SK-N-SH (cell line): Measurements from ENCODE around the gene RASSF4. TPM values are rescaled to one million over a fixed set of nuclear protein-coding genes. Genes with fewer than 3 reads are reported as not detected.

ENCODE experiments used
- CTCF ChIA-PET: fragments of 300-600, 350-600 bp; formaldehyde crosslinking; extraction: SDS; loops from one replicate; lab custom pipeline; 2021; lab: Yijun Ruan, JAX
- POLR2A ChIA-PET: fragments of 350-600 bp; sonication (Branson Sonifier 250); formaldehyde crosslinking; extraction: SDS; loops from one replicate; lab custom pipeline; 2020; ENCODE audit warnings: antibody characterized with exemption, inconsistent platforms; lab: Yijun Ruan, JAX
- DNase-seq: peaks from one replicate; pipeline ENCODE4 v3.0.0; 2012
- H2AFZ ChIP-seq: fragments of 200-600 bp; sonication (generic); 2 replicates; pipeline ENCODE4 v1.8.1; 2016; ENCODE audit warnings: antibody characterized with exemption, mild to moderate bottlenecking, low read depth
- H3F3A ChIP-seq: fragments of 200-600 bp; sonication (generic); replicated peaks from 2 replicates; pipeline ENCODE3; 2016; ENCODE audit warnings: antibody characterized with exemption, mild to moderate bottlenecking; ENCODE audit not compliant: insufficient read depth
- H3K27ac ChIP-seq, 2 experiments: fragments of 200-500 bp in 1 of 2; fragments of 200-600 bp in 1 of 2; sonication (Bioruptor generic) in 1 of 2; sonication (generic), shearing (Covaris generic) in 1 of 2; 2 replicates each; pipeline versions ENCODE4 v1.5.1 to v1.6.1; 2014 to 2016; ENCODE audit warnings: low read depth in 2 of 2, inconsistent platforms in 1 of 2, low read length in 1 of 2, mild to moderate bottlenecking in 1 of 2, mixed read lengths in 1 of 2
- H3K27me3 ChIP-seq: fragments of 200-600 bp; sonication (generic), shearing (Covaris generic); 2 replicates; pipeline ENCODE4 v1.6.1; 2016; ENCODE audit warnings: mixed run types; ENCODE audit not compliant: insufficient read depth
- H3K36me3 ChIP-seq, 2 experiments: fragments of 200-500 bp in 1 of 2; fragments of 200-600 bp in 1 of 2; sonication (Bioruptor generic) in 1 of 2; sonication (generic) in 1 of 2; replicated peaks in 1 of 2; 2 replicates each; pipeline versions ENCODE3 to v1.5.1; 2014 to 2016; ENCODE audit warnings: low read length in 1 of 2, mild to moderate bottlenecking in 1 of 2; ENCODE audit not compliant: insufficient read depth in 2 of 2, control insufficient read depth in 1 of 2
- H3K4me1 ChIP-seq, 2 experiments: fragments of 200-500 bp in 1 of 2; fragments of 200-600 bp in 1 of 2; sonication (Bioruptor generic) in 1 of 2; sonication (generic), shearing (Covaris generic) in 1 of 2; 2 replicates each; pipeline versions ENCODE4 v1.5.1 to v1.6.1; 2014 to 2016; ENCODE audit warnings: low read depth in 1 of 2, low read length in 1 of 2, mixed run types in 1 of 2; ENCODE audit not compliant: insufficient read depth in 2 of 2, control insufficient read depth in 1 of 2
- H3K4me2 ChIP-seq: fragments of 200-600 bp; sonication (generic), shearing (Covaris generic); 2 replicates; pipeline ENCODE4 v1.6.1; 2017; ENCODE audit warnings: mixed run types
- H3K4me3 ChIP-seq, 2 experiments: fragments of 200-500 bp in 1 of 2; fragments of 200-600 bp in 1 of 2; sonication (Bioruptor generic) in 1 of 2; sonication (generic), shearing (Covaris generic) in 1 of 2; 2 replicates each; pipeline versions ENCODE4 v1.5.1 to v1.8.1; 2014 to 2016; ENCODE audit warnings: low read depth in 2 of 2, inconsistent platforms in 1 of 2, low read length in 1 of 2, mild to moderate bottlenecking in 1 of 2, mixed read lengths in 1 of 2, moderate library complexity in 1 of 2
- H3K79me2 ChIP-seq: fragments of 200-600 bp; sonication (generic); 2 replicates; pipeline ENCODE4 v1.8.1; 2017; ENCODE audit warnings: mild to moderate bottlenecking; ENCODE audit not compliant: insufficient read depth
- H3K9ac ChIP-seq: fragments of 200-600 bp; sonication (generic); 2 replicates; pipeline ENCODE4 v1.6.1; 2017; ENCODE audit warnings: mixed run types
- H3K9me2 ChIP-seq: fragments of 200-600 bp; sonication (generic); 2 replicates; pipeline ENCODE4 v1.6.1; 2017; ENCODE audit warnings: mixed run types
- H3K9me3 ChIP-seq: fragments of 200-600 bp; sonication (generic); 2 replicates; pipeline ENCODE4 v1.6.1; 2017; ENCODE audit warnings: mixed run types, mild to moderate bottlenecking, moderate library complexity
- H4K20me1 ChIP-seq: fragments of 200-600 bp; sonication (generic); 2 replicates; pipeline ENCODE4 v1.6.1; 2017; ENCODE audit warnings: mild to moderate bottlenecking, mixed run types; ENCODE audit not compliant: insufficient read depth
- FOSL2 ChIP-seq: IDR thresholded peaks from 2 replicates; pipeline ENCODE4 v1.4.0; 2012; ENCODE audit warnings: low read depth, mild to moderate bottlenecking, moderate library complexity, borderline replicate concordance
- GATA2 ChIP-seq: sonication (generic); formaldehyde crosslinking; IDR thresholded peaks from 2 replicates; pipeline ENCODE4 v1.5.0; 2020; ENCODE audit warnings: mild to moderate bottlenecking, missing genetic modification reagents
- IRF3 ChIP-seq: fragments of 150-350 bp; IDR thresholded peaks from 2 replicates; pipeline ENCODE4 v1.6.1; 2016; ENCODE audit warnings: mild to moderate bottlenecking, low read depth, low read length
- MEF2A ChIP-seq: IDR thresholded peaks from 2 replicates; pipeline ENCODE4 v1.4.0; 2012; ENCODE audit warnings: low read depth, borderline replicate concordance
- RAD21 ChIP-seq: IDR thresholded peaks from 2 replicates; pipeline ENCODE4 v1.6.1; 2012; ENCODE audit warnings: mild to moderate bottlenecking, low read length
- RXRA ChIP-seq: IDR thresholded peaks from 2 replicates; pipeline ENCODE4 v1.4.0; 2012; ENCODE audit warnings: low read depth, mild to moderate bottlenecking, borderline replicate concordance
- SIN3A ChIP-seq: IDR thresholded peaks from 2 replicates; pipeline ENCODE4 v1.6.1; 2012; ENCODE audit warnings: low read depth, mild to moderate bottlenecking, low read length, moderate library complexity, borderline replicate concordance
- TEAD4 ChIP-seq: IDR thresholded peaks from 2 replicates; pipeline ENCODE4 v1.4.0; 2012; ENCODE audit warnings: mild to moderate bottlenecking, borderline replicate concordance; ENCODE audit not compliant: insufficient read depth
- ZBTB33 ChIP-seq: IDR thresholded peaks from 2 replicates; pipeline ENCODE4 v1.4.0; 2012; ENCODE audit warnings: low read depth, borderline replicate concordance
- WGBS: methylation state at CpG from one replicate; pipeline ENCODE4 v1.1.6; 2017; ENCODE audit warnings: low lambda C conversion rate; 5-methylcytosine and 5-hydroxymethylcytosine counted together
- polyA plus RNA-seq, 3 experiments: library from polyadenylated mRNA; depleted of rRNA; stranded (reverse); fragments of >200 nt; gene quantifications; 2 replicates each; pipeline ENCODE4 v1.2.3, GENCODE V29; 2012
- TF ChIP-seq, protein P1 (sequence below): fragments of 150-350 bp; IDR thresholded peaks from 2 replicates; pipeline ENCODE4 v1.6.1; 2017; ENCODE audit warnings: antibody characterized with exemption, low read length, low read depth, borderline replicate concordance

RASSF4 gene
- polyA plus RNA-seq, 1 of the 3 experiments (the other 2 are of a cell fraction), result 11.0 TPM

- Histone ChIP-seq H3K4me1 (peaks cover 12 to 20% of the 10 kb centered on the region in 2 experiments; a peak in 1 of 4 replicates), H3K9me3 (no peaks in the 10 kb centered on the region), H3K9ac (no peak overlapping the region), H3K79me2 (no peaks in the 10 kb centered on the region), H2AFZ (no peak overlapping the region), H3K36me3 (no peaks in the 10 kb centered on the region), H3K4me3 (no peak overlapping the region), H3K27me3 (no peaks in the 10 kb centered on the region), H3K4me2 (no peak overlapping the region), H4K20me1 (no peaks in the 10 kb centered on the region), H3K9me2 (no peaks in the 10 kb centered on the region), H3K27ac (no peak overlapping the region), H3F3A (no peaks in the 10 kb centered on the region)
- CTCF ChIA-PET, result interaction anchor here (0.8 to 9.6 kb wide), 4 partner anchors 10 to 40 kb away, joined by 3 to 81 read pairs (median 3); no protein-coding TSS in a partner anchor
- TF ChIP-seq SIN3A (no peak), MEF2A (no peak), RAD21 (no peak)
- DNase-seq, result no peak
- POLR2A ChIA-PET, result interaction anchor here (1.1 kb wide), 1 partner anchor 35 kb away, joined by 4 read pairs; no protein-coding TSS in a partner anchor
- WGBS, result 100% methylated on average over 1 of the region's 1 CpG
Observed at GRCh38 chr10:44965104-44965503, 5.5 kb downstream of the RASSF4 start.

GRCh38 chr10:44965651-44966097, 6.1 kb downstream of the RASSF4 start:
- POLR2A ChIA-PET, result interaction anchor here (0.6 to 1.1 kb wide), 2 partner anchors 35 to 126 kb away, joined by 3 to 4 read pairs; no protein-coding TSS in a partner anchor
- no peak for DNase-seq
- no peaks in the 10 kb centered on the region for H3F3A ChIP-seq
- H3K79me2 ChIP-seq, result no peaks in the 10 kb centered on the region
- TF ChIP-seq, protein P1, sequence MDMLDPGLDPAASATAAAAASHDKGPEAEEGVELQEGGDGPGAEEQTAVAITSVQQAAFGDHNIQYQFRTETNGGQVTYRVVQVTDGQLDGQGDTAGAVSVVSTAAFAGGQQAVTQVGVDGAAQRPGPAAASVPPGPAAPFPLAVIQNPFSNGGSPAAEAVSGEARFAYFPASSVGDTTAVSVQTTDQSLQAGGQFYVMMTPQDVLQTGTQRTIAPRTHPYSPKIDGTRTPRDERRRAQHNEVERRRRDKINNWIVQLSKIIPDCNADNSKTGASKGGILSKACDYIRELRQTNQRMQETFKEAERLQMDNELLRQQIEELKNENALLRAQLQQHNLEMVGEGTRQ, result no peak
- TF ChIP-seq GATA2 (CRISPR knock-in tag), result no peak
- TF ChIP-seq FOSL2, result no peak
- TF ChIP-seq RXRA, result no peak
- TF ChIP-seq TEAD4, result no peak
- no peak for TF ChIP-seq IRF3
- no peak for TF ChIP-seq ZBTB33
- no peaks in the 10 kb centered on the region for H3K27me3 ChIP-seq
- no peaks in the 10 kb centered on the region for H3K9me3 ChIP-seq
- H3K4me2 ChIP-seq, result no peak overlapping the region
- CTCF ChIA-PET, result interaction anchor here (0.8 to 9.6 kb wide), 4 partner anchors 10 to 37 kb away, joined by 3 to 81 read pairs (median 4); no protein-coding TSS in a partner anchor
- H4K20me1 ChIP-seq, result no peaks in the 10 kb centered on the region
- H2AFZ ChIP-seq, result no peak overlapping the region
- peaks cover 12 to 16% of the 10 kb centered on the region in 2 experiments; a peak in 1 of 4 replicates for H3K4me1 ChIP-seq
- H3K27ac ChIP-seq, result no peak overlapping the region
- H3K9me2 ChIP-seq, result no peaks in the 10 kb centered on the region
- 97% methylated on average over 6 of the region's 6 CpGs for WGBS
- H3K4me3 ChIP-seq, result no peak overlapping the region
- no peak overlapping the region for H3K9ac ChIP-seq
- peaks cover 0 to 1% of the 10 kb centered on the region in 2 experiments for H3K36me3 ChIP-seq
